Aorta (tissue), 5 donors: ENCODE data around the gene TUBB6. TPM values are rescaled to one million over a fixed set of nuclear protein-coding genes. Genes with fewer than 3 reads are reported as not detected.

Source experiments
- ATAC-seq: fragments of 200-7000 bp; cut with Tn5 transposase; one replicate; pipeline ENCODE4 v1.9.1; 2022; ENCODE audit warnings: moderate library complexity; ENCODE audit not compliant: low FRiP score
- DNase-seq, 2 donors: peaks; one replicate each; pipeline ENCODE4 v3.0.0-alpha.2; 2020
- H3K27ac ChIP-seq, 2 donors: one replicate each; pipeline ENCODE4 v1.5.1; 2013; ENCODE audit warnings: low read length in 2 of 2, mild to moderate bottlenecking in 2 of 2, moderate library complexity in 2 of 2, control low read depth in 1 of 2, inconsistent platforms in 1 of 2, low read depth in 1 of 2
- H3K27me3 ChIP-seq, 2 donors: one replicate each; pipeline ENCODE4 v1.6.1; 2013; ENCODE audit warnings: control low read depth in 1 of 2, low read length in 1 of 2, mild to moderate bottlenecking in 1 of 2, moderate library complexity in 1 of 2; ENCODE audit not compliant: insufficient read depth in 2 of 2, control insufficient read depth in 1 of 2
- H3K36me3 ChIP-seq, 2 donors: one replicate each; pipeline ENCODE4 v1.6.1; 2013; ENCODE audit warnings: control low read depth in 1 of 2, low read length in 1 of 2, mild to moderate bottlenecking in 1 of 2; ENCODE audit not compliant: insufficient read depth in 2 of 2, control insufficient read depth in 1 of 2
- H3K4me1 ChIP-seq, 2 donors: one replicate each; pipeline ENCODE4 v1.6.1; 2013; ENCODE audit warnings: low read length in 2 of 2, control low read depth in 1 of 2, mild to moderate bottlenecking in 1 of 2, moderate library complexity in 1 of 2; ENCODE audit not compliant: insufficient read depth in 2 of 2, control insufficient read depth in 1 of 2
- H3K4me3 ChIP-seq, 2 donors: one replicate each; pipeline ENCODE4 v1.5.1; 2013; ENCODE audit warnings: low read length in 2 of 2, control low read depth in 1 of 2, mild to moderate bottlenecking in 1 of 2
- H3K9me3 ChIP-seq: one replicate; pipeline ENCODE4 v1.6.1; 2013; ENCODE audit warnings: mild to moderate bottlenecking, low read length; ENCODE audit not compliant: control insufficient read depth
- WGBS, 2 donors: extraction: QIAGEN DNeasy Blood & Tissue Kit; methylation state at CpG; one replicate each; pipeline ENCODE4 v1.1.7; 2013; 5-methylcytosine and 5-hydroxymethylcytosine counted together
- intact Hi-C, 2 donors: fragments of 100-400 bp; cut with DNase I; formaldehyde crosslinking; loops; one replicate each; pipeline versions ENCODE4 v1.14.2 to v1.15.0; 2022
- polyA plus RNA-seq, 2 donors: library from polyadenylated mRNA; stranded (reverse); fragments of 200-250 nt; gene quantifications; one replicate each; pipeline ENCODE4 v1.2.3, GENCODE V29; 2013
- total RNA-seq, 2 donors: library from RNA; stranded (reverse); fragmentation: NEBNext Ultra II Directional; extraction: Animal tissue kit (Norgen Biotek cat#: 25700); gene quantifications; one replicate each; pipeline ENCODE4 v1.2.1, GENCODE V29; 2021
- donor health status: healthy with polysubstance abuse.
- donor health status: Bipolar disorder and iron deficiency.
- donor health status: DM: no; HTN: no; CAD: no.
- donor health status: DM: no; HTN: no; CAD: no.
- donor health status: DM: yes; HTN: yes; CAD: no.

TUBB6 gene
- total and polyA plus RNA-seq, 4 donors = 137 to 257 (median 171) TPM

DNA sequence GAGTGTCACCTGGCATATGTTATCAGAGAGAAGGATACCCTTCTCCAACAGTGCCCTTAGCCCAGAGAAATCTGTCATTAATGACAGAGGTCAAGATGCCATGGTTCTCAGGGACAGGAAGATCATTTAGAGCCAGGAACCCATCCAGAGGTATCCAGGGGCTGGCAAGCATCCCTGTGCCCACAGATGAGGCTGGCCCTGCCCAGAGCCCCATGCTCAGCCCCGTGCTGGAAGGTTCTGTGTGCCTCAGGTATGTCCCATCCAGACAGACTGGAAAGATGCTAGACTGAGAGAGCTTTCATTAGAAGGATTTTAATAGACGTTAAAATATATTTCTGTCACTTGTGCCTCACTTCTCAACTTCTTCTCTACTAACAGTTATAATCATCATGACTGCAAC, 8.2 kb upstream of the TUBB6 start:
- Histone ChIP-seq H3K4me3 (no peak overlapping the region), H3K36me3 (no peaks in the 10 kb centered on the region), H3K9me3 (peaks cover 2% of the 10 kb centered on the region), H3K27ac (no peak overlapping the region), H3K27me3 (no peaks in the 10 kb centered on the region), H3K4me1 (no peaks in the 10 kb centered on the region)
- DNase-seq (no peak), ATAC-seq (no peak)
- WGBS, 2 donors = 89 to 92% methylated on average over 2 of the region's 2 CpGs
- intact Hi-C loops = no loop called here

DNA sequence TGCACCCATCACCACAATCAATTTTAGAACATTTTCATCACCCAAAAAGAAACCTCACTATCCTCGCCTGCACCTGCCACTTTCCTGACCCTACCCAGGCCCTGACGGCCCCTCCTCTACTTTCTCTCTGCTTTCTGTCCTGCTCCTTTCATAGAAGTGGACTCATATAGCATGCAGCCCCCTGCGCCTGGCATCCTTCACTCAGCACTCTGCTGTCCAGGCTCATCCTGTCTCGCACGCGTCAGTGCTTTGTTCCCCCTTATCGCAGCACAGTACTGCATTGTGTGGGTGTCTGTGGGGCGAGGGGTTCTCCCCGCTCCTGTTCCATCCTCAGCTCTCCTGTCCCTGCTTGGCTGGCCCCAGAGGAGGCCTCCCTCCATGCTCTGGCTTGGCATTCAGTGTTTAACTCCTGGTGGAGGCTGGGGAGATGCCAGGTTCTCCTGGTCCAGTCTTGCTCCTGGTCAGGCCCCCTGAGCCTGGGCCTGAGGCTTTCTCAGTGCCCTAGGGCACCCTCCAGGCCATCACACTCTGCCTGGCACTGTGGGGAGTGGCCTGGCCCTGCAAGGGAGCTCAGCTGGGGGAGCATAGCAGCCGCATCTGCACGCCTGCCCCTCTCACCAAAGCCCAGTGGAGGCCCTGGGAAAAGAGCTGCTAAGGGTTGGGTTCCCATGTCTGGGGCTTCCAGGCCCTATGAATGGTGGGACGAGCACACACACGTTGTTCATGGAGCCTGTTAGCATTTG, 6.6 kb upstream of the TUBB6 start:
- peak in 1 of 2 donors; percentile 27 for DNase-seq
- Histone ChIP-seq H3K4me3 (no peak overlapping the region), H3K4me1 (no peaks in the 10 kb centered on the region), H3K27ac (no peak overlapping the region), H3K27me3 (no peaks in the 10 kb centered on the region), H3K9me3 (peaks cover 2% of the 10 kb centered on the region), H3K36me3 (no peaks in the 10 kb centered on the region)
- no peak for ATAC-seq
- intact Hi-C loops = no loop called here
- WGBS, 2 donors = 91 to 93% methylated on average over 13 of the region's 13 CpGs

DNA sequence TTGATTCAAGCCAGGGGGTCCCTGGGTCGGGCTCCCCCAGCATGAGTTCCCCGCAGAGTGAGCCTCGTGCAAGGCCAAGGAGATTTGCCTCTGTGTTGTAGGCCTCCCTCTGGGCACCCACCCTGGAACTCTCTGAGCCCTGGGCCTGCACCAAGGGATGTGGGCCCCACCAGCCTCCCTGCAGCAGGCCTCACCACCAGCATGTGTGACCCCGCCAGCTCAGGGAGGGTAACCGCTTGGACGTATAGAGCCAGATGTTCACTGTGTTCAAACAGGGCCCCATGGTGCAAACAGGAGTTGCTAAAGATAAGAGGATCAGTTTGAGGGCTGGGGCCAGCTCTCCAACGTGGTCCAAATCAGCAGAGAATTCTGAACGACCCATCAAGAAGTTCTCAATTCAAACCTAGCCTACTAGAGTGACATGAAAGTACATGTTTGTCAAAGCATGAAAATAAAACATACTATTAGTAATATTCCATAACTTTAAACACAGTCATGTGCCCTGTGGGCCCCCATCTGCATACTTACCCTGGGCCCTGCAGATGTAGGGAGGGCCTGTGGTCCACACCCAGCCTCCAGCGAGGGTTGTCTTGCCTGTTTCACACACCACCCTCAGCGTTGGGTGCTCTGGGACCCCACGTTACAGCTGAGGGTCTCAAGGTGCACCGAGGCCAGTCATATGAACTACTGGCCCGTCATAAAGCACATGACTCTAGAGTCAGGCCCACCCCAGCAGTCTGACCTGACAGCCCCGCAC, 5.5 kb upstream of the TUBB6 start:
- 88 to 91% methylated on average over 14 of the region's 14 CpGs for WGBS, 2 donors
- ATAC-seq (no peak), DNase-seq (no peak)
- Histone ChIP-seq H3K36me3 (no peaks in the 10 kb centered on the region), H3K27me3 (no peaks in the 10 kb centered on the region), H3K9me3 (peaks cover 2% of the 10 kb centered on the region), H3K27ac (no peak overlapping the region), H3K4me3 (no peak overlapping the region), H3K4me1 (no peaks in the 10 kb centered on the region)
- intact Hi-C loops = no loop called here

- Histone ChIP-seq H3K9me3 (no peaks in the 10 kb centered on the region), H3K27ac (no peak overlapping the region), H3K36me3 (no peaks in the 10 kb centered on the region), H3K4me3 (no peak overlapping the region), H3K27me3 (no peaks in the 10 kb centered on the region), H3K4me1 (peaks cover 0 to under 1% of the 10 kb centered on the region in 2 donors)
- ATAC-seq (no peak), DNase-seq (no peak)
- intact Hi-C loops = loop anchor here (5.0 kb wide), 3 partner anchors 32 to 73 kb away; partner anchors contain the start of gene AFG3L2 (in 1 of the 2)
- 84% methylated on average over 19 of the region's 19 CpGs for WGBS, 2 donors
Observed at GRCh38 chr18:12304351-12305210, 3.5 kb upstream of the TUBB6 start.

GRCh38 chr18:12305211-12305610, 2.8 kb upstream of the TUBB6 start:
- Histone ChIP-seq H3K4me1 (peaks cover 0 to 5% of the 10 kb centered on the region in 2 donors), H3K9me3 (no peaks in the 10 kb centered on the region), H3K4me3 (no peak overlapping the region), H3K27ac (no peak overlapping the region), H3K27me3 (no peaks in the 10 kb centered on the region), H3K36me3 (no peaks in the 10 kb centered on the region)
- ATAC-seq (no peak), DNase-seq (no peak)
- 93 to 94% methylated on average over 12 of the region's 12 CpGs for WGBS, 2 donors
- intact Hi-C loops = loop anchor here (5.0 kb wide), 3 partner anchors 33 to 72 kb away; partner anchors contain the start of gene AFG3L2 (in 1 of the 2)

GRCh38 chr18:12305930-12306629, 2.0 kb upstream of the TUBB6 start:
- DNase-seq = no peak
- H3K27ac ChIP-seq = no peak overlapping the region
- no peaks in the 10 kb centered on the region for H3K27me3 ChIP-seq
- intact Hi-C loops = loop anchor here (5.0 kb wide), 3 partner anchors 34 to 71 kb away; partner anchors contain the start of gene AFG3L2 (in 1 of the 2)
- H3K36me3 ChIP-seq = no peaks in the 10 kb centered on the region
- no peak overlapping the region for H3K4me3 ChIP-seq
- H3K4me1 ChIP-seq = peaks cover 0 to 5% of the 10 kb centered on the region in 2 donors
- no peaks in the 10 kb centered on the region for H3K9me3 ChIP-seq
- ATAC-seq = no peak
- 91 to 92% methylated on average over 25 of the region's 25 CpGs for whole genome bisulfite sequencing, 2 donors

- peak; percentile 79 to 90 for DNase-seq
- Histone ChIP-seq H3K36me3 (no peaks in the 10 kb centered on the region), H3K4me3 (peak overlapping the region; percentile 78 to 91), H3K27me3 (no peaks in the 10 kb centered on the region), H3K27ac (peak overlapping the region; percentile 96 to 97), H3K9me3 (no peaks in the 10 kb centered on the region), H3K4me1 (peaks cover 0 to 5% of the 10 kb centered on the region in 2 donors)
- WGBS, 2 donors = 15 to 16% methylated on average over 39 of the region's 39 CpGs
- intact Hi-C loops = loop anchor here (5.0 kb wide), 3 partner anchors 35 to 70 kb away; partner anchors contain the start of gene AFG3L2 (in 1 of the 2)
- peak; percentile 76 for ATAC-seq
Observed at GRCh38 chr18:12306752-12307700, 1.0 kb upstream of the TUBB6 start.
